HEK293 (cell line): ENCODE measurements around the gene ZNF71.

Source experiments
- CTCF ChIA-PET: fragments of 350-600 bp; formaldehyde crosslinking; extraction: SDS; loops from one replicate; lab custom pipeline; 2021; ENCODE audit warnings: antibody characterized with exemption; lab: Yijun Ruan, JAX
- POLR2A ChIA-PET: fragments of 300-600 bp; formaldehyde crosslinking; extraction: SDS; loops from one replicate; lab custom pipeline; 2020; ENCODE audit warnings: antibody characterized with exemption, inconsistent platforms; lab: Yijun Ruan, JAX
- H3K27ac ChIP-seq: fragments of 200-500 bp; sonication (Bioruptor generic); 2 replicates; pipeline ENCODE4 v1.5.1; 2014; ENCODE audit warnings: low read depth, low read length, control low read depth, inconsistent platforms; ENCODE audit errors: extremely low read depth
- H3K36me3 ChIP-seq, 2 experiments: fragments of 200-500 bp in 1 of 2; sonication (Bioruptor generic) in 1 of 2; 1 replicate in 1 of 2; 2 replicates in 1 of 2; pipeline ENCODE4 v1.5.1; 2014 to 2017; ENCODE audit warnings: inconsistent platforms in 2 of 2, low read length in 2 of 2; ENCODE audit not compliant: control insufficient read depth in 2 of 2, insufficient read depth in 1 of 2
- H3K4me1 ChIP-seq: fragments of 200-500 bp; sonication (Bioruptor generic); 2 replicates; pipeline ENCODE4 v1.5.1; 2014; ENCODE audit warnings: mild to moderate bottlenecking, low read length, inconsistent platforms; ENCODE audit not compliant: control insufficient read depth, insufficient read depth
- H3K4me3 ChIP-seq: 2 replicates; pipeline ENCODE4 v1.5.1; 2011; ENCODE audit warnings: low read depth, mild to moderate bottlenecking, control low read depth, low read length, moderate library complexity
- H3K9me3 ChIP-seq: fragments of 200-500 bp; sonication (Bioruptor generic); 2 replicates; pipeline ENCODE4 v1.5.1; 2014; ENCODE audit warnings: low read depth, low read length, inconsistent platforms; ENCODE audit not compliant: control insufficient read depth, insufficient read depth
- BCL11A ChIP-seq: fragments of 450-650 bp; formaldehyde crosslinking; IDR thresholded peaks from 2 replicates; pipeline ENCODE4 v1.5.1; 2016; ENCODE audit warnings: low read depth, missing biosample characterization, missing genetic modification characterization
- HOXA7 ChIP-seq: sonication (generic); formaldehyde crosslinking; IDR thresholded peaks from 2 replicates; pipeline ENCODE4 v1.8.1; 2022; ENCODE audit warnings: missing genetic modification reagents, borderline replicate concordance
- PRDM1 ChIP-seq: fragments of 450-650 bp; formaldehyde crosslinking; IDR thresholded peaks from 2 replicates; pipeline ENCODE4; 2016; ENCODE audit warnings: missing biosample characterization, missing genetic modification characterization
- PRDM6 ChIP-seq: fragments of 450-650 bp; formaldehyde crosslinking; IDR thresholded peaks from 2 replicates; pipeline ENCODE4 v1.5.1; 2017; ENCODE audit warnings: missing biosample characterization, missing genetic modification characterization
- TRIM28 ChIP-seq: IDR thresholded peaks from 2 replicates; pipeline ENCODE4 v1.6.1; 2011; ENCODE audit warnings: low read length, control low read depth, borderline replicate concordance
- ZFP69B ChIP-seq: fragments of 450-650 bp; formaldehyde crosslinking; IDR thresholded peaks from 2 replicates; pipeline ENCODE4 v1.5.1; 2016; ENCODE audit warnings: missing biosample characterization, missing genetic modification characterization
- ZNF138 ChIP-seq: fragments of 450-650 bp; formaldehyde crosslinking; IDR thresholded peaks from 2 replicates; pipeline ENCODE4 v1.5.1; 2016; ENCODE audit warnings: missing biosample characterization, missing genetic modification characterization, borderline replicate concordance
- ZNF157 ChIP-seq: fragments of 450-650 bp; formaldehyde crosslinking; IDR thresholded peaks from 2 replicates; pipeline ENCODE4 v1.5.1; 2016; ENCODE audit warnings: missing biosample characterization, missing genetic modification characterization
- ZNF202 ChIP-seq: fragments of 450-650 bp; formaldehyde crosslinking; IDR thresholded peaks from 2 replicates; pipeline ENCODE4 v1.5.1; 2016; ENCODE audit warnings: missing biosample characterization, missing genetic modification characterization, borderline replicate concordance
- ZNF214 ChIP-seq: fragments of 450-650 bp; formaldehyde crosslinking; IDR thresholded peaks from 2 replicates; pipeline ENCODE4 v1.5.1; 2017; ENCODE audit warnings: missing biosample characterization, mild to moderate bottlenecking, missing genetic modification characterization, borderline replicate concordance
- ZNF391 ChIP-seq: fragments of 450-650 bp; formaldehyde crosslinking; IDR thresholded peaks from 2 replicates; pipeline ENCODE4 v1.5.1; 2016; ENCODE audit warnings: low read depth, missing biosample characterization, missing genetic modification characterization, borderline replicate concordance
- ZNF394 ChIP-seq: fragments of 450-650 bp; formaldehyde crosslinking; IDR thresholded peaks from 2 replicates; pipeline ENCODE4 v1.5.1; 2016; ENCODE audit warnings: missing biosample characterization, missing genetic modification characterization, mild to moderate bottlenecking, moderate library complexity, borderline replicate concordance
- ZNF423 ChIP-seq: fragments of 450-650 bp; formaldehyde crosslinking; IDR thresholded peaks from 2 replicates; pipeline ENCODE4 v1.5.1; 2016; ENCODE audit warnings: missing biosample characterization, missing genetic modification characterization
- ZNF530 ChIP-seq: fragments of 450-650 bp; formaldehyde crosslinking; IDR thresholded peaks from 2 replicates; pipeline ENCODE4 v1.5.1; 2016; ENCODE audit warnings: low read depth, missing biosample characterization, missing genetic modification characterization
- ZNF792 ChIP-seq: fragments of 450-650 bp; formaldehyde crosslinking; IDR thresholded peaks from 2 replicates; pipeline ENCODE4 v1.5.1; 2016; ENCODE audit warnings: missing biosample characterization, missing genetic modification characterization
- ZNF843 ChIP-seq: fragments of 450-650 bp; formaldehyde crosslinking; IDR thresholded peaks from 2 replicates; pipeline ENCODE4 v1.5.1; 2016; ENCODE audit warnings: missing biosample characterization, missing genetic modification characterization
- ZSCAN4 ChIP-seq: fragments of 450-650 bp; formaldehyde crosslinking; IDR thresholded peaks from 2 replicates; pipeline ENCODE4 v1.5.1; 2017; ENCODE audit warnings: missing biosample characterization, missing genetic modification characterization
- TF ChIP-seq, protein P1 (sequence below): fragments of 450-650 bp; formaldehyde crosslinking; IDR thresholded peaks from 2 replicates; pipeline ENCODE4 v1.5.0; 2017; ENCODE audit warnings: missing biosample characterization, missing genetic modification characterization, borderline replicate concordance

Gene ZNF71

GRCh38 chr19:56643460-56643955, 48.4 kb downstream of the ZNF71 start:
- TF ChIP-seq PRDM6 (tag by site-specific recombination) (no peak), ZNF157 (tag by site-specific recombination) (no peak), ZSCAN4 (no peak)
- CTCF ChIA-PET, result no interaction called here
- no peak overlapping the region for H3K4me3 ChIP-seq
- no peaks in the 10 kb centered on the region for H3K4me1 ChIP-seq
- H3K9me3 ChIP-seq, result no peaks in the 10 kb centered on the region; the same call in 1 of the 2 replicates
- H3K36me3 ChIP-seq, result no peaks in the 10 kb centered on the region
- H3K27ac ChIP-seq, result no peak overlapping the region
- POLR2A ChIA-PET, result no interaction called here

DNA sequence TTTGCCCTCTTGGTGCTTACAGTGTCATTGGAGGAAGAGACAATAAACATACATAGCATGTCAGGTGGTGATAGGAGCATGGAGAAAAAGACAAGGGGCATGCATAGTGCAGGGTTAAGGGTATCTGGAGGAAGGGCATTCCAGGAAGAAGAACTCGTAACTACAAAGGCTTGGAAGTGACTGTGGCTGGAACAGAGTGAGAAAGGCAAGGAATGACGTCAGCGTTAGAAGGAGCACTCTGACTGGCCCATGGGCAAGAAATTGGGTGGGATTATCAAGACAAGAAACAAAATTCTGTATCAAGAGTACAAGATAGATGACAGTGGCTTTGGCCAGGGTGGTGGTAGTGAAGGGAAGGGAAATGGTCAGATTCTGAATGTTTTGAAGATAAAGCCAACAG, 59.0 kb downstream of the ZNF71 start:
- Histone ChIP-seq H3K4me3 (no peak overlapping the region), H3K9me3 (no peaks in the 10 kb centered on the region; the same call in 1 of the 2 replicates), H3K4me1 (no peaks in the 10 kb centered on the region), H3K36me3 (no peaks in the 10 kb centered on the region), H3K27ac (no peak overlapping the region)
- CTCF ChIA-PET, result no interaction called here
- no peak for TF ChIP-seq ZNF843 (tag by site-specific recombination)
- no peak for TF ChIP-seq ZNF530 (tag by site-specific recombination)
- TF ChIP-seq ZNF792, result no peak
- TF ChIP-seq PRDM1 (tag by site-specific recombination), result no peak
- TF ChIP-seq ZNF214 (tag by site-specific recombination), result no peak
- TF ChIP-seq ZNF391 (tag by site-specific recombination), result no peak
- TF ChIP-seq ZFP69B, result no peak
- no peak for TF ChIP-seq BCL11A (tag by site-specific recombination)
- TF ChIP-seq ZNF138 (tag by site-specific recombination), result no peak
- POLR2A ChIA-PET, result no interaction called here

- no peaks in the 10 kb centered on the region for H3K9me3 ChIP-seq
- ChIA-PET POLR2A (no interaction called here), CTCF (interaction anchor here (0.6 to 0.7 kb wide), 4 partner anchors 11 to 471 kb away, joined by 3 to 4 read pairs (median 4); no protein-coding TSS in a partner anchor)
- no peaks in the 10 kb centered on the region for H3K36me3 ChIP-seq
- TF ChIP-seq HOXA7 (CRISPR knock-in tag) (no peak), ZNF394 (tag by site-specific recombination) (no peak), ZNF423 (tag by site-specific recombination) (no peak), BCL11A (tag by site-specific recombination) (no peak), ZNF202 (tag by site-specific recombination) (no peak), TRIM28 (no peak)
- TF ChIP-seq, protein P1, sequence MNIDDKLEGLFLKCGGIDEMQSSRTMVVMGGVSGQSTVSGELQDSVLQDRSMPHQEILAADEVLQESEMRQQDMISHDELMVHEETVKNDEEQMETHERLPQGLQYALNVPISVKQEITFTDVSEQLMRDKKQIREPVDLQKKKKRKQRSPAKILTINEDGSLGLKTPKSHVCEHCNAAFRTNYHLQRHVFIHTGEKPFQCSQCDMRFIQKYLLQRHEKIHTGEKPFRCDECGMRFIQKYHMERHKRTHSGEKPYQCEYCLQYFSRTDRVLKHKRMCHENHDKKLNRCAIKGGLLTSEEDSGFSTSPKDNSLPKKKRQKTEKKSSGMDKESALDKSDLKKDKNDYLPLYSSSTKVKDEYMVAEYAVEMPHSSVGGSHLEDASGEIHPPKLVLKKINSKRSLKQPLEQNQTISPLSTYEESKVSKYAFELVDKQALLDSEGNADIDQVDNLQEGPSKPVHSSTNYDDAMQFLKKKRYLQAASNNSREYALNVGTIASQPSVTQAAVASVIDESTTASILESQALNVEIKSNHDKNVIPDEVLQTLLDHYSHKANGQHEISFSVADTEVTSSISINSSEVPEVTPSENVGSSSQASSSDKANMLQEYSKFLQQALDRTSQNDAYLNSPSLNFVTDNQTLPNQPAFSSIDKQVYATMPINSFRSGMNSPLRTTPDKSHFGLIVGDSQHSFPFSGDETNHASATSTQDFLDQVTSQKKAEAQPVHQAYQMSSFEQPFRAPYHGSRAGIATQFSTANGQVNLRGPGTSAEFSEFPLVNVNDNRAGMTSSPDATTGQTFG (tag by site-specific recombination), result no peak
- H3K4me1 ChIP-seq, result no peaks in the 10 kb centered on the region
- no peak overlapping the region for H3K27ac ChIP-seq
- H3K4me3 ChIP-seq, result no peak overlapping the region
These were observed 65.4 kb downstream of the ZNF71 start for GRCh38 chr19:56660381-56661107.
